PFSK-1 (cell line): Measurements from ENCODE around the gene ATP11A.

ENCODE experiments used
- POLR2AphosphoS5 ChIP-seq: IDR thresholded peaks from 2 replicates; pipeline ENCODE4 v1.6.1; 2012; ENCODE audit warnings: low read depth, mild to moderate bottlenecking, control low read depth, low read length, moderate library complexity
- TF ChIP-seq, protein P1 (sequence below), 2 experiments: IDR thresholded peaks; 2 replicates each; pipeline versions ENCODE4 v1.6.1 to v1.8.0; 2011 to 2012; ENCODE audit warnings: low read depth in 2 of 2, low read length in 2 of 2, control low read depth in 1 of 2, inconsistent platforms in 1 of 2, mild to moderate bottlenecking in 1 of 2, moderate library complexity in 1 of 2; ENCODE audit not compliant: insufficient read depth in 1 of 2

GRCh38 chr13:112859128-112859816 lies 169.4 kb downstream of the ATP11A start:
- TF ChIP-seq, protein P1, sequence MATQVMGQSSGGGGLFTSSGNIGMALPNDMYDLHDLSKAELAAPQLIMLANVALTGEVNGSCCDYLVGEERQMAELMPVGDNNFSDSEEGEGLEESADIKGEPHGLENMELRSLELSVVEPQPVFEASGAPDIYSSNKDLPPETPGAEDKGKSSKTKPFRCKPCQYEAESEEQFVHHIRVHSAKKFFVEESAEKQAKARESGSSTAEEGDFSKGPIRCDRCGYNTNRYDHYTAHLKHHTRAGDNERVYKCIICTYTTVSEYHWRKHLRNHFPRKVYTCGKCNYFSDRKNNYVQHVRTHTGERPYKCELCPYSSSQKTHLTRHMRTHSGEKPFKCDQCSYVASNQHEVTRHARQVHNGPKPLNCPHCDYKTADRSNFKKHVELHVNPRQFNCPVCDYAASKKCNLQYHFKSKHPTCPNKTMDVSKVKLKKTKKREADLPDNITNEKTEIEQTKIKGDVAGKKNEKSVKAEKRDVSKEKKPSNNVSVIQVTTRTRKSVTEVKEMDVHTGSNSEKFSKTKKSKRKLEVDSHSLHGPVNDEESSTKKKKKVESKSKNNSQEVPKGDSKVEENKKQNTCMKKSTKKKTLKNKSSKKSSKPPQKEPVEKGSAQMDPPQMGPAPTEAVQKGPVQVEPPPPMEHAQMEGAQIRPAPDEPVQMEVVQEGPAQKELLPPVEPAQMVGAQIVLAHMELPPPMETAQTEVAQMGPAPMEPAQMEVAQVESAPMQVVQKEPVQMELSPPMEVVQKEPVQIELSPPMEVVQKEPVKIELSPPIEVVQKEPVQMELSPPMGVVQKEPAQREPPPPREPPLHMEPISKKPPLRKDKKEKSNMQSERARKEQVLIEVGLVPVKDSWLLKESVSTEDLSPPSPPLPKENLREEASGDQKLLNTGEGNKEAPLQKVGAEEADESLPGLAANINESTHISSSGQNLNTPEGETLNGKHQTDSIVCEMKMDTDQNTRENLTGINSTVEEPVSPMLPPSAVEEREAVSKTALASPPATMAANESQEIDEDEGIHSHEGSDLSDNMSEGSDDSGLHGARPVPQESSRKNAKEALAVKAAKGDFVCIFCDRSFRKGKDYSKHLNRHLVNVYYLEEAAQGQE (IDR thresholded peaks at IDR 0.05; ENCODE audit: insufficient read depth in 1 of 2, low read depth in 2 of 2, low read length in 2 of 2) = no peak
- no peak for TF ChIP-seq POLR2AphosphoS5
